GM21723 (cell line): ENCODE results near the gene TRABD2B.

Experiments
- ATAC-seq: cut with Tn5 transposase; IDR thresholded peaks from one replicate; pipeline ENCODE4 v1.9.1; 2021; ENCODE audit warnings: mild to moderate bottlenecking, moderate library complexity; ENCODE audit not compliant: unreplicated experiment

Gene TRABD2B

GRCh38 chr1:47742890-47743760 is 254.1 kb downstream of the TRABD2B start:
- no peak for ATAC-seq

DNA sequence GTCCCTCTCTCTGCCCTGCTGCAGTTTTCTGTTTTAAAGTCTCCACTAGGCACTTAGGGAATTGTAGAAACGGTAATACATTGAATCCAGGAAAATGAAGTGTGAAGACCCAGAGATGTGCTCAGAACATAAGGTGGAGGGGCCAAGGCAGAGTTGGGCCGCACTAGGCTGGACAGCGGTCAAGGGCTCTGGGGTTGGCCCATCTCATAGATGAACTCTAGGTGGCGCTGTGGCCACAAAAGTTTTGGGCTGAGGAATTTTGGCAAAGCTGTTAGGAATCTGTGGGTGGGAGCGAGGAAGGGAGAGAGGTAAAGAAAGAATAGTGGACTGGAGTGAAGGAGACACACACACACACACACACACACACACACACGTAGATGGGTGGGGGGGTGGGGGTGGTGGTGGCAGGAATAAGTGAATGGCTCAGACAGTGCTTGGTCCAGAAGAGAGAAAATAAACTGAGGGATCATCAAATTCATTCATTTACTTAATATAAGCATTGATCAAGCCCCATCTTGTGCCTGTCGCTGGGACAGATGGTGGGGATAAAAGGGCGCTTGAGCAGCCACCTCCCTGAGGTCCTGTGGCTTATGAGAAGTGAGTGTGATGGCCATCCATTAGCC is 258.5 kb downstream of the TRABD2B start:
- ATAC-seq: no peak

- no peak for ATAC-seq
These were observed 264.7 kb downstream of the TRABD2B start for GRCh38 chr1:47732489-47732888.

GRCh38 chr1:47731730-47732129 is 265.5 kb downstream of the TRABD2B start:
- ATAC-seq: no peak

- no peak for ATAC-seq
These were observed 267.5 kb downstream of the TRABD2B start for GRCh38 chr1:47729685-47730084.

- no peak for ATAC-seq
These were observed 269.5 kb downstream of the TRABD2B start for GRCh38 chr1:47727697-47728085.

DNA sequence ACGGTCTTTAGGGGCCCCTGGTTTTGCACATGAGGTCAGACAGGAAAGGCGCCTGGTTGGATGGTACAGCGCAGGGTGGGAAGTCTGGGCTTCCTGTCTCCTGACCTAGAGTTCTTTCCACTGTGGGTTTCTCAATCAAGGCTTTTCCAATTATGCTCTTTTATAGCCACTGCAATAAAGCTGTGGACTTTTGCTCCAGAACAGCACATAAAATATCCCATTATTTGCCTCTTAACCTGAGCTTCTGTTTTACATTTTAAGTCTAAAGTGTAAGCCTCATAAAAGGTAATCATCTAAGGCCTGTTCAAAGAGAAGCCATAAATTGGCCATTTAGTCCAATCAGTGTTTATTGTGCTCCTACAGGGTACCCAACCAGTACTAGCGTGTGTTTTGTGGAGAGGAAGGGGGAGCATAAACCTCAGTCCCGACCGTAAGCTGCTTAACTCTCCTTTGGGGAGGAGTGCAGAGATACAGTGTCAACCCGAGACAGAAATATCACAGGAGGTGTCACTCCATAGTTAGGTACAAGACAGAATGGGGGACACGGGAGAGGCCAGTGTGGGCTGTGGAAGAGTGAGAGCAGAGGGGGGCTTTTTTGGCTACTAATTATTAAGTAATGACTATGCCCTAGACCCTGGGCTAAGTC is 270.0 kb downstream of the TRABD2B start:
- no peak for ATAC-seq

DNA sequence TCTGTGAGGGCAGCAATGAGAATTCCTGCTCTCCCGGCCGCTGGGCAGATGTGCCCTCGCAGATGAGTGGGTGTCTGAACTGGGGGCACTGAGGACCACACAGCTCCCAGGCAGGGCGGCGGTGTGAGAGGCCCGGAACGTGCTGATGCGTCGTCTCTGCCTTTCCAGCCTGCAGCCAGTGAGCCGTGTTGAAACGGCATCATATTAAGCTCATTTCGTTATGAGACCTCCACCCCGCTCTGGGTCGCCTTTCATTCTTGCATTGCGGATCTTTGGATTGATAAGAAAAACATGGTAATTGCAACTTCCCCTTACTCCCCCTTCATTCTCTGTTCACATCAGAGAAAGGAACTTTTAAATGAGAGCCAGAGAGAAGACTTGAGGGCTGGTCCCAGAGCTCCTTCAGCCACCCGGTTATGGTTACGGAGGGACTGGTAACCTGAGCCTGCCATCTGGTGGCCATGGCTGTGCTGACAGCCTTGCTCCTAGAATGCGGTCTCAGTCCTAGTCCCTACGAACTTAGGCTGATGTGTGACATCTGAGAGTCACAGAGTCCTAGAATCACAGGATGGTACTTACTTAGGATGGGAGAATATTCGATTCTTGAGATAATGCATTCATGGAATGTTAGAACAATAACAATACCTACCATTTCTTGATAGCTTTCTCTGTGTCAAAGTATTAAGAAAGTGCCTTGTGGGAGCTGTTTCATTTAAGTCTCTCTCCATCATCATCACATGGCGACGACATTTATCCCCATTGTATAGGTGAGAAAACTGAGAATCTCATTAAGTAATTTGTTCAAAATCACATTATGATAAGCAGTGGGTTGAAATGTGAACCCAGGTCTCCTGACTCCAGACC is 271.0 kb downstream of the TRABD2B start:
- peak; percentile 86 for ATAC-seq

- no peak for ATAC-seq
These were observed 271.6 kb downstream of the TRABD2B start for GRCh38 chr1:47725511-47725991.

GRCh38 chr1:47725000-47725473 is 272.1 kb downstream of the TRABD2B start:
- no peak for ATAC-seq

DNA sequence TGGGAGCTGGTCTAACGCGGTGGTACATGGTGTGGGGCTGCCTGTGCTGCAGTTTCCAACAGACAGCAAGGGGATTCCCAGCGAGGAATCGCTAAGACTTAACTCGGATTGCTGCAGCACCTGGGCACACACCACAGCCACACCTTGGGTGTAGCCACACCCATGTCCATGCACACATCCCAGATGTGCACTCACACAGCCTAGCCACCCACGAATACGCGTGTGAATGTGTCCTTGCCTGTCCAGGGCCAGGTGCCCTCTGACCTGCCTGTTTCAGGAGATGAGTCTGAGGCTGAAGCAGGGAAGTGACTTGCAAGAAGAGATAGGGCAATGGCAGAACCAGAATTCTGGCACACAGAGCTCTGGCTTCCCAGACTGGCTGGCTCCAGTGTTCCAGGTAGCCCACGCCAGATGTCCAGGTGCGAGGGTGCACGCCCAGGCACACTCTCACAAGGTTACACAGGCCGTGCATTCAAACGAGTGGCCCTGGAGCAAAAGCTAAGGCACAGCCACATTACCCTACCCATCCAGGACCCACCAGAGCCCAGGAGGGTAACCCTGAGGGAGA is 272.7 kb downstream of the TRABD2B start:
- no peak for ATAC-seq

GRCh38 chr1:47722909-47723580 is 274.1 kb downstream of the TRABD2B start:
- no peak for ATAC-seq

GRCh38 chr1:47722101-47722500 is 275.1 kb downstream of the TRABD2B start:
- no peak for ATAC-seq

DNA sequence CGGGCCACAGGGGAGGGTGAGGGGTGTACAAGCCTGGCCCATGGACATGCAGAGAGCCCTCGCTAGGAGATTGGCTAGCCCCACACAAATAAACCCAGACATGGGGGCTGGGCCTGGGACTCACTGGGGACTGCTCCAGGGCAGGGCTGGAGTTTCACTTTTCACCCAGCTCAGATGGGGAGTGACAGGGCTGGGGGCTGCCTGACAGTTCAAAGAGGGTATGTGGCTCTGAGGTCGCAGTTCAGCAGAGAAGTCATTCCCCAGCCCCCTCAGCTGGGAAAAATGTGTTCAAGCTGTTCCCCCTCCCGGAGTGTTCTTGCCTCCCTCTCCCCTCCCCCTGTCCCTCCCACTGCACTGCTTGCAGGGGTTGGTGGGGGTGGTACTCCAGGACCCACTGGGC is 277.1 kb downstream of the TRABD2B start:
- ATAC-seq: no peak

DNA sequence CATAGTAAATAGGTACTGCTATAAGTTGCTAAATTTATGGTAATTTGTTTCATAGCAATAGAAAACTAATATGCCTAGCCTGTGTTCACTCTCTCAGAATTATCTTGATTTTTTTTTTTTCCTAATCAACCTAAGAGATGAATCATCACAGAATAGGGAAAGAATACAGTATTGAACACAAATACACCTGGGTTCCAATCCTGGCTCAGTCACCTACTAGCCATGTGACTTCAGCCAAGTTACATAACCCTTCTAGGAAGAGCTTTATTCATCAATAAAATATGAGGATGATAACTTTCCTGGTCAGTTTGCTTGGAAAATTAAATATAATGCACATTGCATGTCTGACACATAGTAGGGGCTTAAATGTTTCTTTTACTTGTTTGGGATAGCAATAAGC is 279.8 kb downstream of the TRABD2B start:
- ATAC-seq: no peak

DNA sequence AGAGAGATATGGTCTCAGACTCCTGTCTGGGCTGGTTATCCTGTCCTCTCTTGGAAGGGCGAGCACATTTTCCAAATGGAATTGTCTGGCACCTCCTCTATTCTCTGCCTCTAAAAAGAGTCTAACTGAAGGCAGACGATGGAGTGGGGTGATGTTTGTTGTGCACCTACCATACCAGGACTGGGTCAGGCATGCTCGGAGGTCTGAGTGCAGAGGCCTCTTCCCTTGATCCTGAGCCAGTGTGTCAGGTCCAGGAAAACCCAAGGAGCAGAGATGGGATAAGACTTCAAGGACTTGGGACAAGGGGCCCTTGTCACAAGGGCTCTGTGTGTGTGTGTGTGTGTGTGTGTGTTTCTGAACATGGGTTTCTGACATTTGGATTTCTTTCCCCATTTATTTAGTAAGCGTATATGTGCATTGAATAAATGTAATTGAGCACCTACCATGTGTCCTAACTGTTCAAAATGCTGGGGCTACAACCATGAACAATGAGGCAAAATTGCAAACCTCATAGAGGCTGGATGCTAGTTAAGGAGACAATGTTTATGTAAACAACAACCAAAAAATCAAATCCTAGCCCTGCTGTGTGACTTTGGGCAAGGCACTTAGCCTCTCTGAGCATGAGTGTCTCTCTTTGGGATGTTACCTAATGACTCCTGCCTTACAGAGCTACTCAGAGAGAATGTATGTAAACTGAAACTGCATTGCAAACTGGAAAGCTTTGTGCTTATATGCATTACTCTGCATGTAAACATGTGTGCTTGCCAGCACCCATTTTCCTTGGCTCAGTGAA is 283.0 kb downstream of the TRABD2B start:
- ATAC-seq: no peak

- ATAC-seq: no peak
These were observed 283.7 kb downstream of the TRABD2B start for GRCh38 chr1:47713333-47713953.

DNA sequence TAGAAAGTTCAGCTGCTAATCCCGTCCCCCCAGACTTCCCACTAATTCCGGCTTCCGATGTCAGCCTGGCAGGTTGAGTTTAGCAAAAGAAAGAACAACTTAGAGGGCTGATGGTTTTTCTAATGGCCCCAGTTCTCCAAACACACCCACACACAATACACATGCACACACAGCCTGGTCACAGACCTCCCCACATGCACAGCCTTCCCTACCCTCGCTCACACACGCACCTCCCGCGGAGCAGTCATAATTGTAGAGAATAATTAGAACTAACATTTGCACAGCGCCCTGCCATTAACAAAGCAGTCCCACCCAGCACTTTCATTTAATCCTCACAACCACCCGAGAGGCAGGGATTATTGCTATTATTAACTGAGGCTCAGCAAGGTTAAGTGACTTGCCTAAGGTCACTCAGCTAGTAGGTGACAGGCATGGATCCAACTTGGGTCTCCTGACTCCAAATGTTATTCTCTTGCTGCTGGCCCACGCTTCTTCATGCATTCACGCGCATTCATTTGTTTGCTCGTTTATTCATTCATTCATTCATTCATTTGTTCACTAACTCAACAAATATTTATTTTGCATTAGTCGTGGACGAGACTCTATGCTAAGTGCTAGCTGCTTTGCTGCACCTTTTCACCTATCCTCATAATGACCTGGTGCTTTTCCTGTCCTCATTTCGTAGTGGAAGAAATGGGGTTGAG is 284.4 kb downstream of the TRABD2B start:
- ATAC-seq: no peak
